ENCODE measurements around the gene MXD3.

Gene MXD3

GRCh38 chr5:177302354-177303110 is 9.2 kb downstream of the MXD3 start:
- FAIRE-seq = no peak

- no peak for FAIRE-seq
These were observed 10.1 kb downstream of the MXD3 start for GRCh38 chr5:177301503-177302165.

GRCh38 chr5:177300951-177301350 is 10.7 kb downstream of the MXD3 start:
- no peak for FAIRE-seq

- FAIRE-seq = no peak
These were observed 11.3 kb downstream of the MXD3 start for GRCh38 chr5:177300236-177300880.

- no peak for FAIRE-seq
These were observed 12.0 kb downstream of the MXD3 start for GRCh38 chr5:177299697-177300096.

- FAIRE-seq = no peak
These were observed 13.8 kb downstream of the MXD3 start for GRCh38 chr5:177297922-177298321.

GRCh38 chr5:177296581-177296980 is 15.1 kb downstream of the MXD3 start:
- no peak for FAIRE-seq

GRCh38 chr5:177295924-177296323 is 15.8 kb downstream of the MXD3 start:
- FAIRE-seq = no peak

- no peak for FAIRE-seq
These were observed 17.1 kb downstream of the MXD3 start for GRCh38 chr5:177294632-177295031.

- FAIRE-seq = no peak
These were observed 17.7 kb downstream of the MXD3 start for GRCh38 chr5:177293819-177294581.

GRCh38 chr5:177291735-177292134 is 20.0 kb downstream of the MXD3 start:
- no peak for FAIRE-seq

GRCh38 chr5:177290816-177291596 is 20.7 kb downstream of the MXD3 start:
- FAIRE-seq = no peak

GRCh38 chr5:177288191-177288590 is 23.5 kb downstream of the MXD3 start:
- FAIRE-seq = peak; percentile 48

GRCh38 chr5:177276886-177277285 is 34.8 kb downstream of the MXD3 start:
- no peak for FAIRE-seq

GRCh38 chr5:177275883-177276282 is 35.8 kb downstream of the MXD3 start:
- no peak for FAIRE-seq

GRCh38 chr5:177271113-177271512 is 40.6 kb downstream of the MXD3 start:
- FAIRE-seq = no peak

- no peak for FAIRE-seq
These were observed 41.0 kb downstream of the MXD3 start for GRCh38 chr5:177270653-177271052.

GRCh38 chr5:177269976-177270375 is 41.7 kb downstream of the MXD3 start:
- no peak for FAIRE-seq

GRCh38 chr5:177269232-177269895 is 42.3 kb downstream of the MXD3 start:
- no peak for FAIRE-seq

- no peak for FAIRE-seq
These were observed 46.3 kb downstream of the MXD3 start for GRCh38 chr5:177265395-177265794.

GRCh38 chr5:177264178-177264577 is 47.5 kb downstream of the MXD3 start:
- FAIRE-seq = no peak

- FAIRE-seq = no peak
These were observed 50.2 kb downstream of the MXD3 start for GRCh38 chr5:177261510-177261909.

Measured in G401.6 (cell line).